ENCODE measurements around the gene PAGR1. TPM values are rescaled to one million over a fixed set of nuclear protein-coding genes. Genes with fewer than 3 reads are reported as not detected.

PAGR1 gene
- total RNA-seq, 2 donors from 2014 or later = 64.3 to 64.4 TPM

- peak; percentile 63 for DNase-seq (ENCODE audit: low spot score)
- intact Hi-C loops (cut with DNase I) = loop anchor here (10.0 kb wide), 1 partner anchor 145 kb away; the partner anchor contains the start of gene TMEM219
- H3K36me3 ChIP-seq = no peaks in the 10 kb centered on the region
- peak; percentile 85 for TF ChIP-seq POLR2AphosphoS5 (IDR thresholded peaks at IDR 0.05)
- peak; percentile 74 for TF ChIP-seq POLR2A (IDR thresholded peaks at IDR 0.05)
- no peak for TF ChIP-seq CTCF (IDR thresholded peaks at IDR 0.05)
- H3K4me3 ChIP-seq = peak within 1 kb of the TSS; percentile 40 to 43
- no peaks in the 10 kb centered on the region for H3K27me3 ChIP-seq (replicated peaks; ENCODE audit: insufficient read depth)
- 0% methylated on average over 4 of the region's 4 CpGs for WGBS
- peak within 1 kb of the TSS; percentile 76 to 78 for H3K27ac ChIP-seq
- H3K9me3 ChIP-seq = no peaks in the 10 kb centered on the region
- peaks cover 12% of the 10 kb centered on the region for H3K4me1 ChIP-seq (replicated peaks)
Observed at GRCh38 chr16:29820271-29820701, 4.3 kb downstream of the PAGR1 start, which contains the start of gene MVP. Gene MVP, plus strand, starts transcription at chr16:29820462. Its CDS starts 10,088 bp downstream, at chr16:29830550.

GRCh38 chr16:29820730-29821642 lies 5.0 kb downstream of the PAGR1 start:
- Histone ChIP-seq H3K4me3 (peak overlapping the region; percentile 40 to 43), H3K9me3 (no peaks in the 10 kb centered on the region), H3K4me1 (replicated peaks) (peaks cover 12% of the 10 kb centered on the region), H3K27ac (peak overlapping the region; percentile 76 to 78), H3K27me3 (replicated peaks; ENCODE audit: insufficient read depth) (no peaks in the 10 kb centered on the region), H3K36me3 (no peaks in the 10 kb centered on the region)
- 25% methylated on average over 10 of the region's 11 CpGs for WGBS
- DNase-seq (ENCODE audit: low spot score) = peak; percentile 61
- TF ChIP-seq CTCF (IDR thresholded peaks at IDR 0.05) (no peak), POLR2AphosphoS5 (IDR thresholded peaks at IDR 0.05) (peak; percentile 35), POLR2A (IDR thresholded peaks at IDR 0.05) (peak; percentile 89)
- intact Hi-C loops (cut with DNase I) = loop anchor here (10.0 kb wide), 1 partner anchor 144 kb away; the partner anchor contains the start of gene TMEM219

GRCh38 chr16:29821643-29822115 lies 5.7 kb downstream of the PAGR1 start:
- H3K4me1 ChIP-seq (replicated peaks) = peaks cover 12% of the 10 kb centered on the region
- no peaks in the 10 kb centered on the region for H3K36me3 ChIP-seq
- H3K4me3 ChIP-seq = peak overlapping the region; percentile 40 to 43
- 50% methylated on average over 7 of the region's 7 CpGs for WGBS
- H3K27me3 ChIP-seq (replicated peaks; ENCODE audit: insufficient read depth) = no peaks in the 10 kb centered on the region
- no peaks in the 10 kb centered on the region for H3K9me3 ChIP-seq
- TF ChIP-seq POLR2A (IDR thresholded peaks at IDR 0.05) (no peak), CTCF (IDR thresholded peaks at IDR 0.05) (no peak), POLR2AphosphoS5 (IDR thresholded peaks at IDR 0.05) (no peak)
- intact Hi-C loops (cut with DNase I) = loop anchor here (10.0 kb wide), 1 partner anchor 143 kb away; the partner anchor contains the start of gene TMEM219
- peak overlapping the region; percentile 76 to 78 for H3K27ac ChIP-seq
- no peak for DNase-seq (ENCODE audit: low spot score)

GRCh38 chr16:29824589-29825144 lies 8.7 kb downstream of the PAGR1 start:
- 48% methylated on average over 7 of the region's 7 CpGs for WGBS
- TF ChIP-seq CTCF (IDR thresholded peaks at IDR 0.05) (no peak), POLR2A (IDR thresholded peaks at IDR 0.05) (no peak), POLR2AphosphoS5 (IDR thresholded peaks at IDR 0.05) (no peak)
- Histone ChIP-seq H3K27ac (peak overlapping the region; percentile 54), H3K27me3 (replicated peaks; ENCODE audit: insufficient read depth) (no peaks in the 10 kb centered on the region), H3K4me1 (replicated peaks) (peaks cover 12% of the 10 kb centered on the region), H3K36me3 (no peaks in the 10 kb centered on the region), H3K4me3 (no peak overlapping the region), H3K9me3 (no peaks in the 10 kb centered on the region)
- intact Hi-C loops (cut with DNase I) = loop anchor here (10.0 kb wide), 1 partner anchor 140 kb away; the partner anchor contains the start of gene TMEM219
- no peak for DNase-seq (ENCODE audit: low spot score)
